HepG2 (cell line): Measurements from ENCODE around the gene TJAP1. TPM values are rescaled to one million over a fixed set of nuclear protein-coding genes. Genes with fewer than 3 reads are reported as not detected.

Source experiments
- ATAC-seq: fragments of 200-7000 bp; cut with Tn5 transposase; 3 replicates; pipeline ENCODE4 v1.9.1; 2020; ENCODE audit warnings: mild to moderate bottlenecking, moderate library complexity
- BruUV-seq: library from RNA; stranded (reverse); fragments of 400-500 nt; replicated peaks from 2 replicates; lab custom pipeline; 2021; lab: Mats Ljungman, UMichigan
- CTCF ChIA-PET: fragments of 300-600 bp; formaldehyde crosslinking; extraction: SDS; loops from one replicate; lab custom pipeline; 2021; ENCODE audit warnings: low total read pairs, inconsistent platforms, low intra/inter-chr PET ratio; lab: Yijun Ruan, JAX
- POLR2A ChIA-PET: fragments of 350-600 bp; sonication (Branson Sonifier 250); formaldehyde crosslinking; loops from one replicate; lab custom pipeline; 2020; ENCODE audit warnings: antibody characterized with exemption, inconsistent platforms; lab: Yijun Ruan, JAX
- DNase-seq: peaks from one replicate; pipeline ENCODE4 v3.0.0-alpha.2; 2015; ENCODE audit warnings: low spot score
- FAIRE-seq: peaks from 3 replicates; lab custom pipeline; 2011; peaks lifted over from hg19 to GRCh38; lab: Jason Lieb, UNC
- H2AFZ ChIP-seq: one replicate; pipeline ENCODE4 v1.6.1; 2011; ENCODE audit warnings: low read length, inconsistent platforms
- H3K27ac ChIP-seq: fragments of 300-600 bp; 3 replicates; pipeline ENCODE4 v1.8.0; 2011; ENCODE audit warnings: mixed run types, mild to moderate bottlenecking, mixed read lengths, low read length, inconsistent platforms; ENCODE audit not compliant: insufficient read depth; ENCODE audit errors: extremely low read length
- H3K27me3 ChIP-seq, 2 experiments: fragments of 200-600 bp in 1 of 2; 2 replicates in 1 of 2; 3 replicates in 1 of 2; pipeline versions ENCODE4 v1.6.0 to v1.8.0; 2011; ENCODE audit warnings: low read length in 2 of 2, mild to moderate bottlenecking in 2 of 2, moderate library complexity in 2 of 2, inconsistent platforms in 1 of 2; ENCODE audit not compliant: insufficient read depth in 2 of 2, control insufficient read depth in 1 of 2
- H3K36me3 ChIP-seq, 2 experiments: fragments of 200-600 bp in 1 of 2; replicated peaks in 1 of 2; 2 replicates in 1 of 2; 3 replicates in 1 of 2; pipeline versions ENCODE4 v1.5.1 to v1.8.0; 2011; ENCODE audit warnings: low read length in 2 of 2, inconsistent platforms in 1 of 2; ENCODE audit not compliant: insufficient read depth in 2 of 2, control insufficient read depth in 1 of 2
- H3K4me1 ChIP-seq: 2 replicates; pipeline ENCODE4 v1.5.1; 2012; ENCODE audit warnings: low read length, inconsistent platforms; ENCODE audit not compliant: insufficient read depth
- H3K4me2 ChIP-seq: 2 replicates; pipeline ENCODE4 v1.6.0; 2011; ENCODE audit warnings: low read depth, low read length, inconsistent platforms
- H3K4me3 ChIP-seq, 3 experiments: fragments of 200-600 bp in 1 of 3; sonication (generic), shearing (Covaris generic) in 1 of 3; replicated peaks in 1 of 3; 2 replicates each; pipeline ENCODE4 v1.5.1; 2011 to 2016; ENCODE audit warnings: low read length in 3 of 3, inconsistent platforms in 2 of 3, low read depth in 2 of 3, mild to moderate bottlenecking in 2 of 3, control low read depth in 1 of 3, mixed read lengths in 1 of 3; ENCODE audit not compliant: insufficient read depth in 1 of 3
- H3K79me2 ChIP-seq: one replicate; pipeline ENCODE4 v1.6.1; 2011; ENCODE audit warnings: low read length, inconsistent platforms; ENCODE audit not compliant: insufficient read depth
- H3K9ac ChIP-seq: 2 replicates; pipeline ENCODE4 v1.6.0; 2011; ENCODE audit warnings: mild to moderate bottlenecking, low read depth, low read length, inconsistent platforms; ENCODE audit not compliant: insufficient read depth
- H3K9me3 ChIP-seq: 2 replicates; pipeline ENCODE4 v1.5.1; 2012; ENCODE audit warnings: mild to moderate bottlenecking, low read length
- H4K20me1 ChIP-seq: 2 replicates; pipeline ENCODE4 v1.6.0; 2011; ENCODE audit warnings: inconsistent platforms, mild to moderate bottlenecking, low read length, moderate library complexity; ENCODE audit not compliant: insufficient read depth
- AGO2 ChIP-seq: fragments of 200-400 bp; formaldehyde crosslinking; optimal IDR thresholded peaks from 2 replicates; pipeline ENCODE3; 2017; ENCODE audit warnings: mild to moderate bottlenecking, low read depth, low read length, moderate library complexity
- CBX2 ChIP-seq, 2 experiments: fragments of 200-600 bp in 1 of 2; sonication (generic); formaldehyde crosslinking in 1 of 2; IDR thresholded peaks; 2 replicates each; pipeline versions ENCODE4 v1.7.0 to v1.8.1; 2018 to 2022; ENCODE audit warnings: low read depth in 2 of 2, low read length in 1 of 2, mild to moderate bottlenecking in 1 of 2, missing genetic modification reagents in 1 of 2
- DPF2 ChIP-seq: sonication (generic); formaldehyde crosslinking; IDR thresholded peaks from 2 replicates; pipeline ENCODE4 v1.4.0; 2020; ENCODE audit warnings: mild to moderate bottlenecking, low read depth, missing genetic modification reagents, borderline replicate concordance
- RBFOX2 ChIP-seq: fragments of 200-400 bp; formaldehyde crosslinking; IDR thresholded peaks from 2 replicates; pipeline ENCODE4 v1.6.1; 2017; ENCODE audit warnings: low read depth, mild to moderate bottlenecking, low read length
- RFXANK ChIP-seq: IDR thresholded peaks from 2 replicates; pipeline ENCODE4 v1.6.1; 2016
- TAF15 ChIP-seq: fragments of 200-400 bp; formaldehyde crosslinking; IDR thresholded peaks from one replicate; pipeline ENCODE4 v1.6.1; 2018; ENCODE audit warnings: mild to moderate bottlenecking, low read depth, low read length; ENCODE audit not compliant: poor library complexity, severe bottlenecking
- ZNF768 ChIP-seq: sonication (generic); formaldehyde crosslinking; IDR thresholded peaks from 2 replicates; pipeline ENCODE4 v1.4.0; 2020; ENCODE audit warnings: missing genetic modification reagents
- ZNF891 ChIP-seq: sonication (generic); formaldehyde crosslinking; IDR thresholded peaks from 2 replicates; pipeline ENCODE4 v1.5.0; 2020; ENCODE audit warnings: mild to moderate bottlenecking, missing genetic modification reagents
- ZSCAN20 ChIP-seq: sonication (generic); formaldehyde crosslinking; IDR thresholded peaks from 2 replicates; pipeline ENCODE4 v1.4.0; 2020; ENCODE audit warnings: missing genetic modification reagents, mild to moderate bottlenecking, borderline replicate concordance
- WGBS: methylation state at CpG from one replicate; pipeline ENCODE4 v1.1.6; 2017; ENCODE audit warnings: low lambda C conversion rate; 5-methylcytosine and 5-hydroxymethylcytosine counted together
- in situ Hi-C: cut with HindIII; loops from 2 replicates; pipeline ENCODE4 v1.10.0; 2017; ENCODE audit warnings: low pct_unique_long_range_greater_than_20kb; ENCODE audit not compliant: extremely low pct_ligation_motif_present
- intact Hi-C: fragments of 100-400 bp; cut with micrococcal nuclease; formaldehyde crosslinking; loops from one replicate; pipeline ENCODE4 v1.10.0; 2022; ENCODE audit not compliant: unreplicated experiment
- polyA plus RNA-seq, 8 experiments: library from polyadenylated mRNA; depleted of rRNA in 3 of 8; stranded (reverse) in 7 of 8; unstranded in 1 of 8; fragments of >200 nt; fragmentation: Illumina TruSeq in 4 of 8; extraction: Trizol in 4 of 8; gene quantifications; 2 replicates each; pipeline versions ENCODE4 v1.2.1 to v1.2.3, GENCODE V29; 2011 to 2016; ENCODE audit warnings: low read depth in 4 of 8, missing spikeins in 1 of 8, mixed read lengths in 1 of 8; ENCODE audit not compliant: insufficient read depth in 1 of 8
- total RNA-seq, 5 experiments: library from RNA; depleted of rRNA; stranded (reverse); fragments of >200 nt; fragmentation: Illumina TruSeq; extraction: Trizol; gene quantifications; 2 replicates each; pipeline ENCODE4 v1.2.3, GENCODE V29; 2016; ENCODE audit warnings: low read depth in 1 of 5
- TF ChIP-seq, protein P1 (sequence below): conservative IDR thresholded peaks from 2 replicates; pipeline ENCODE4 v1.6.1; 2018; ENCODE audit warnings: missing genetic modification reagents
- TF ChIP-seq, protein P2 (sequence below): sonication (generic); formaldehyde crosslinking; IDR thresholded peaks from 2 replicates; pipeline ENCODE4 v1.4.0; 2020; ENCODE audit warnings: missing genetic modification reagents, mild to moderate bottlenecking, borderline replicate concordance
- TF ChIP-seq, protein P3 (sequence below): sonication (generic); formaldehyde crosslinking; IDR thresholded peaks from 2 replicates; pipeline ENCODE4 v1.5.0; 2020; ENCODE audit warnings: mild to moderate bottlenecking, missing genetic modification reagents

Gene TJAP1
- total and polyA plus RNA-seq, 2 of the 13 experiments (the other 11 are each of a cell fraction or from before 2014, with no cell fraction given): 15.7 to 41.6 TPM

DNA sequence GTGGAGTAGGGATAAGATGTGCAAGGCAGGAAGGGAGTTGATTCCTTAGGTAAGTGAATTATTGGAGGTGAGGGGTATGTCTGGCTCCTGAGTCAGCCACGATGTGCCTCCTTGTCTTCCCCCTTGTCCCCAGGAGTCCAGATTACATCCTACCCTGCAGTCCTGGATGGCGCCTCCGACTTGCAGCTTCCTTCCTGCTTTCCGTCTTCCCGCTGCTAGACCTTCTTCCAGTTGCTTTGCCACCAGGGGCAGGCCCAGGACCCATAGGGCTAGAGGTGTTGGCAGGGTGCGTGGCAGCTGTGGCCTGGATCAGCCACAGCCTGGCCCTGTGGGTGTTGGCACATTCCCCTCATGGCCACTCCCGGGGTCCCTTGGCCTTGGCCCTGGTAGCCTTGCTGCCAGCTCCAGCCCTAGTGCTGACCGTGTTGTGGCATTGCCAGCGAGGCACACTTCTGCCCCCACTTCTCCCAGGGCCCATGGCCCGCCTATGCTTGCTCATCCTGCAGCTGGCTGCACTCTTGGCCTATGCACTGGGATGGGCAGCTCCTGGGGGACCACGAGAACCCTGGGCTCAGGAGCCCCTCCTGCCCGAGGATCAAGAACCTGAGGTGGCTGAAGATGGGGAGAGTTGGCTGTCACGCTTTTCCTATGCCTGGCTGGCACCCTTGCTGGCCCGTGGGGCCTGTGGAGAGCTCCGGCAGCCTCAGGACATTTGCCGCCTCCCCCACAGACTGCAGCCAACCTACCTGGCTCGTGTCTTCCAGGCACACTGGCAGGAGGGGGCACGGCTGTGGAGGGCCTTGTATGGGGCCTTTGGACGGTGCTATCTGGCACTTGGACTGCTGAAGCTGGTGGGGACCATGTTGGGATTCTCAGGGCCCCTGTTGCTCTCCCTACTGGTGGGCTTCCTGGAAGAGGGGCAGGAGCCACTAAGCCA is 45.1 kb upstream of the TJAP1 start:
- FAIRE-seq: no peak
- CTCF ChIA-PET: no interaction called here
- TF ChIP-seq, protein P1, sequence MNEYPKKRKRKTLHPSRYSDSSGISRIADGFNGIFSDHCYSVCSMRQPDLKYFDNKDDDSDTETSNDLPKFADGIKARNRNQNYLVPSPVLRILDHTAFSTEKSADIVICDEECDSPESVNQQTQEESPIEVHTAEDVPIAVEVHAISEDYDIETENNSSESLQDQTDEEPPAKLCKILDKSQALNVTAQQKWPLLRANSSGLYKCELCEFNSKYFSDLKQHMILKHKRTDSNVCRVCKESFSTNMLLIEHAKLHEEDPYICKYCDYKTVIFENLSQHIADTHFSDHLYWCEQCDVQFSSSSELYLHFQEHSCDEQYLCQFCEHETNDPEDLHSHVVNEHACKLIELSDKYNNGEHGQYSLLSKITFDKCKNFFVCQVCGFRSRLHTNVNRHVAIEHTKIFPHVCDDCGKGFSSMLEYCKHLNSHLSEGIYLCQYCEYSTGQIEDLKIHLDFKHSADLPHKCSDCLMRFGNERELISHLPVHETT: no peak
- TF ChIP-seq RBFOX2 (peak; percentile 38; the same call in 1 of the 2 replicates), AGO2 (peak; percentile 69), ZNF768 (CRISPR knock-in tag) (0 out of 2 replicates have a peak, but pooled peaks have one; percentile 26), RFXANK (CRISPR knock-in tag) (no peak), TAF15 (no peak), ZNF891 (CRISPR knock-in tag) (0 out of 2 replicates have a peak, but pooled peaks have one; percentile 13), CBX2 (IDR thresholded peaks at IDR 0.05; ENCODE audit: low read depth, low read length) (no peak), CBX2 (CRISPR knock-in tag; IDR thresholded peaks at IDR 0.05; ENCODE audit: low read depth) (no peak), ZSCAN20 (CRISPR knock-in tag) (no peak), DPF2 (CRISPR knock-in tag) (no peak)
- TF ChIP-seq, protein P2, sequence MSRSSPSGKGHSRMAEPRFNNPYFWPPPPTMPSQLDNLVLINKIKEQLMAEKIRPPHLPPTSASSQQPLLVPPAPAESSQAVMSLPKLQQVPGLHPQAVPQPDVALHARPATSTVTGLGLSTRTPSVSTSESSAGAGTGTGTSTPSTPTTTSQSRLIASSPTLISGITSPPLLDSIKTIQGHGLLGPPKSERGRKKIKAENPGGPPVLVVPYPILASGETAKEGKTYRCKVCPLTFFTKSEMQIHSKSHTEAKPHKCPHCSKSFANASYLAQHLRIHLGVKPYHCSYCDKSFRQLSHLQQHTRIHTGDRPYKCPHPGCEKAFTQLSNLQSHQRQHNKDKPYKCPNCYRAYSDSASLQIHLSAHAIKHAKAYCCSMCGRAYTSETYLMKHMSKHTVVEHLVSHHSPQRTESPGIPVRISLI (CRISPR knock-in tag): no peak
- TF ChIP-seq, protein P3, sequence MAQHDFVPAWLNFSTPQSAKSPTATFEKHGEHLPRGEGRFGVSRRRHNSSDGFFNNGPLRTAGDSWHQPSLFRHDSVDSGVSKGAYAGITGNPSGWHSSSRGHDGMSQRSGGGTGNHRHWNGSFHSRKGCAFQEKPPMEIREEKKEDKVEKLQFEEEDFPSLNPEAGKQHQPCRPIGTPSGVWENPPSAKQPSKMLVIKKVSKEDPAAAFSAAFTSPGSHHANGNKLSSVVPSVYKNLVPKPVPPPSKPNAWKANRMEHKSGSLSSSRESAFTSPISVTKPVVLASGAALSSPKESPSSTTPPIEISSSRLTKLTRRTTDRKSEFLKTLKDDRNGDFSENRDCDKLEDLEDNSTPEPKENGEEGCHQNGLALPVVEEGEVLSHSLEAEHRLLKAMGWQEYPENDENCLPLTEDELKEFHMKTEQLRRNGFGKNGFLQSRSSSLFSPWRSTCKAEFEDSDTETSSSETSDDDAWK (CRISPR knock-in tag): no peak
- Histone ChIP-seq H3K27me3 (no peaks in the 10 kb centered on the region; a peak in 1 of 5 replicates), H3K79me2 (peaks cover 14% of the 10 kb centered on the region), H4K20me1 (no peaks in the 10 kb centered on the region), H3K4me2 (no peak overlapping the region), H3K9me3 (no peaks in the 10 kb centered on the region), H3K4me1 (peaks cover 41% of the 10 kb centered on the region), H3K4me3 (no peak overlapping the region), H3K27ac (no peak overlapping the region), H2AFZ (no peak overlapping the region), H3K36me3 (peaks cover 0 to 11% of the 10 kb centered on the region in 2 experiments; a peak in 3 of 5 replicates), H3K9ac (no peak overlapping the region)
- no peak for ATAC-seq
- BruUV-seq: no TSS peak
- DNase-seq: no peak
- intact Hi-C loops: loop anchor here (10.0 kb wide), 1 partner anchor 63 kb away; no protein-coding TSS in a partner anchor
- POLR2A ChIA-PET: interaction anchor here (0.5 kb wide), 1 partner anchor 25 kb away, joined by 3 read pairs; no protein-coding TSS in a partner anchor
- in situ Hi-C loops: no loop called here
- WGBS: 96% methylated on average over 12 of the region's 19 CpGs
